ENCODE measurements around the gene PABPN1L. TPM values are rescaled to one million over a fixed set of nuclear protein-coding genes. Genes with fewer than 3 reads are reported as not detected.

PABPN1L gene
- total RNA-seq, 1 experiment from 2014 or later: 0.57 TPM

DNA sequence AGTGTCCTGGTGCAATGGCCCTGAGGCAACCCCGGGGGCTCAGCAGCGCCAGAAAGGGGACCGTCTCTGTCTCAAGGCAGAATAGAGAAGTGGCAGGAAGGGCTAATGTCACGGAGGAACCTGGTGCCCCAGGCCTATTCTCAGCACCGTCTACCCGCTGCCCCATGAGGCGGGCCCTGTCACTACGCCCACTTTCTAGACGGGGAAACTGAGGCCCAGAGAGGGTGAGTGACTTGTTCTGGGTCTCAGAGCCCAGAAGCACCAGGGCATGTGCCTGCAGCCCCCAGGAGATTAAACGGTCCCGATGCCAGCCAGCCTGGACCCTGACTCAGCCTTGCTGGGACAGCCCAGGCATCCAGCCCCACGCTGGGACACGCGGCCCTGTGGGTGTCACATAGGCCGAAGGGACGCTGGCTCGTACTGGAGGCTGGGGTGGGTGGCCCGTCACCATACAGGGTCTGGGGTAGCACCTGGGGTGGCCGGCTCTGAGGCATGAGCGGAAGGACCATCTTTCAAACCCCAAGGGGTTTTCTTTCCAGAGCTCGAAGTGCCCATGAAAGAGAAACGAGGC lies 40.2 kb upstream of the PABPN1L start:
- Histone ChIP-seq H3K27me3 (ENCODE audit: insufficient read depth, low read length) (no peaks in the 10 kb centered on the region), H3K27ac (ENCODE audit: low read depth, low read length) (no peak overlapping the region)
- CTCF ChIA-PET: no interaction called here

More for the DNA sequence above, 40.2 kb upstream of the PABPN1L start:
- H3K4me1 ChIP-seq (ENCODE audit: control insufficient read depth in 1 of 2, insufficient read depth in 2 of 2, low read length in 2 of 2): peaks cover 20 to 44% of the 10 kb centered on the region in 2 experiments
- ChIA-PET RAD21 (ENCODE audit: low non-redundant PET in 1 of 2, low total read pairs in 2 of 2, uncharacterized antibody in 2 of 2, unreplicated experiment in 2 of 2) (no interaction called here), POLR2A (no interaction called here)
- intact Hi-C loops (cut with micrococcal nuclease): no loop called here
- no peak overlapping the region for H3K4me2 ChIP-seq (ENCODE audit: low read length)
- TF ChIP-seq, protein P1, sequence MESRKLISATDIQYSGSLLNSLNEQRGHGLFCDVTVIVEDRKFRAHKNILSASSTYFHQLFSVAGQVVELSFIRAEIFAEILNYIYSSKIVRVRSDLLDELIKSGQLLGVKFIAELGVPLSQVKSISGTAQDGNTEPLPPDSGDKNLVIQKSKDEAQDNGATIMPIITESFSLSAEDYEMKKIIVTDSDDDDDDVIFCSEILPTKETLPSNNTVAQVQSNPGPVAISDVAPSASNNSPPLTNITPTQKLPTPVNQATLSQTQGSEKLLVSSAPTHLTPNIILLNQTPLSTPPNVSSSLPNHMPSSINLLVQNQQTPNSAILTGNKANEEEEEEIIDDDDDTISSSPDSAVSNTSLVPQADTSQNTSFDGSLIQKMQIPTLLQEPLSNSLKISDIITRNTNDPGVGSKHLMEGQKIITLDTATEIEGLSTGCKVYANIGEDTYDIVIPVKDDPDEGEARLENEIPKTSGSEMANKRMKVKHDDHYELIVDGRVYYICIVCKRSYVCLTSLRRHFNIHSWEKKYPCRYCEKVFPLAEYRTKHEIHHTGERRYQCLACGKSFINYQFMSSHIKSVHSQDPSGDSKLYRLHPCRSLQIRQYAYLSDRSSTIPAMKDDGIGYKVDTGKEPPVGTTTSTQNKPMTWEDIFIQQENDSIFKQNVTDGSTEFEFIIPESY (IDR thresholded peaks at IDR 0.05; ENCODE audit: extremely low read depth, insufficient replicate concordance, low read length): no peak
- TF ChIP-seq, protein P2, sequence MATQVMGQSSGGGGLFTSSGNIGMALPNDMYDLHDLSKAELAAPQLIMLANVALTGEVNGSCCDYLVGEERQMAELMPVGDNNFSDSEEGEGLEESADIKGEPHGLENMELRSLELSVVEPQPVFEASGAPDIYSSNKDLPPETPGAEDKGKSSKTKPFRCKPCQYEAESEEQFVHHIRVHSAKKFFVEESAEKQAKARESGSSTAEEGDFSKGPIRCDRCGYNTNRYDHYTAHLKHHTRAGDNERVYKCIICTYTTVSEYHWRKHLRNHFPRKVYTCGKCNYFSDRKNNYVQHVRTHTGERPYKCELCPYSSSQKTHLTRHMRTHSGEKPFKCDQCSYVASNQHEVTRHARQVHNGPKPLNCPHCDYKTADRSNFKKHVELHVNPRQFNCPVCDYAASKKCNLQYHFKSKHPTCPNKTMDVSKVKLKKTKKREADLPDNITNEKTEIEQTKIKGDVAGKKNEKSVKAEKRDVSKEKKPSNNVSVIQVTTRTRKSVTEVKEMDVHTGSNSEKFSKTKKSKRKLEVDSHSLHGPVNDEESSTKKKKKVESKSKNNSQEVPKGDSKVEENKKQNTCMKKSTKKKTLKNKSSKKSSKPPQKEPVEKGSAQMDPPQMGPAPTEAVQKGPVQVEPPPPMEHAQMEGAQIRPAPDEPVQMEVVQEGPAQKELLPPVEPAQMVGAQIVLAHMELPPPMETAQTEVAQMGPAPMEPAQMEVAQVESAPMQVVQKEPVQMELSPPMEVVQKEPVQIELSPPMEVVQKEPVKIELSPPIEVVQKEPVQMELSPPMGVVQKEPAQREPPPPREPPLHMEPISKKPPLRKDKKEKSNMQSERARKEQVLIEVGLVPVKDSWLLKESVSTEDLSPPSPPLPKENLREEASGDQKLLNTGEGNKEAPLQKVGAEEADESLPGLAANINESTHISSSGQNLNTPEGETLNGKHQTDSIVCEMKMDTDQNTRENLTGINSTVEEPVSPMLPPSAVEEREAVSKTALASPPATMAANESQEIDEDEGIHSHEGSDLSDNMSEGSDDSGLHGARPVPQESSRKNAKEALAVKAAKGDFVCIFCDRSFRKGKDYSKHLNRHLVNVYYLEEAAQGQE (IDR thresholded peaks at IDR 0.05; ENCODE audit: low read depth): no peak
- TF ChIP-seq, protein P3, sequence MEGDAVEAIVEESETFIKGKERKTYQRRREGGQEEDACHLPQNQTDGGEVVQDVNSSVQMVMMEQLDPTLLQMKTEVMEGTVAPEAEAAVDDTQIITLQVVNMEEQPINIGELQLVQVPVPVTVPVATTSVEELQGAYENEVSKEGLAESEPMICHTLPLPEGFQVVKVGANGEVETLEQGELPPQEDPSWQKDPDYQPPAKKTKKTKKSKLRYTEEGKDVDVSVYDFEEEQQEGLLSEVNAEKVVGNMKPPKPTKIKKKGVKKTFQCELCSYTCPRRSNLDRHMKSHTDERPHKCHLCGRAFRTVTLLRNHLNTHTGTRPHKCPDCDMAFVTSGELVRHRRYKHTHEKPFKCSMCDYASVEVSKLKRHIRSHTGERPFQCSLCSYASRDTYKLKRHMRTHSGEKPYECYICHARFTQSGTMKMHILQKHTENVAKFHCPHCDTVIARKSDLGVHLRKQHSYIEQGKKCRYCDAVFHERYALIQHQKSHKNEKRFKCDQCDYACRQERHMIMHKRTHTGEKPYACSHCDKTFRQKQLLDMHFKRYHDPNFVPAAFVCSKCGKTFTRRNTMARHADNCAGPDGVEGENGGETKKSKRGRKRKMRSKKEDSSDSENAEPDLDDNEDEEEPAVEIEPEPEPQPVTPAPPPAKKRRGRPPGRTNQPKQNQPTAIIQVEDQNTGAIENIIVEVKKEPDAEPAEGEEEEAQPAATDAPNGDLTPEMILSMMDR (IDR thresholded peaks at IDR 0.05 in 2 of 3, conservative IDR thresholded peaks at IDR 0.05 in 1 of 3; ENCODE audit: borderline replicate concordance in 1 of 3, insufficient read depth in 1 of 3, low read depth in 2 of 3, low read length in 2 of 3): peak in 1 of 3 experiments; percentile 5; a peak in 1 of 6 replicates
- BruUV-seq (replicated peaks): no TSS peak
- H3K9ac ChIP-seq (ENCODE audit: low read length): no peak overlapping the region
- no peaks in the 10 kb centered on the region for H3K36me3 ChIP-seq (ENCODE audit: control insufficient read depth in 1 of 2, insufficient read depth in 2 of 2, low read length in 2 of 2)
- H3K79me2 ChIP-seq (ENCODE audit: insufficient read depth, low read length): no peaks in the 10 kb centered on the region
- no peak for ATAC-seq
- no peak overlapping the region for H2AFZ ChIP-seq (ENCODE audit: low read depth, low read length, poor library complexity, severe bottlenecking)
- no peaks in the 10 kb centered on the region for H4K20me1 ChIP-seq (ENCODE audit: insufficient read depth)
- DNase-seq (ENCODE audit: low read depth, low spot score): no peak
- no peak overlapping the region for H3K4me3 ChIP-seq (replicated peaks in 1 of 2; ENCODE audit: low read depth in 1 of 2, low read length in 2 of 2)
- H3K9me2 ChIP-seq (ENCODE audit: insufficient read depth): no peaks in the 10 kb centered on the region
- no peaks in the 10 kb centered on the region for H3K9me3 ChIP-seq (ENCODE audit: control insufficient read depth in 1 of 2, insufficient read depth in 1 of 2, low read depth in 1 of 2, low read length in 2 of 2)

All from HCT116 (cell line).